K562 (cell line): ENCODE data around the gene RPL7A. TPM values are rescaled to one million over a fixed set of nuclear protein-coding genes. Genes with fewer than 3 reads are reported as not detected.
"Not testable (repeated sequence)": the region's sequence is repeated elsewhere in the genome, so short reads cannot be mapped to it uniquely, and the experiment has no call there.

ENCODE experiments used
- ARID2 ChIP-seq: fragments of 450-650 bp; IDR thresholded peaks from 2 replicates; pipeline ENCODE4 v1.6.1; 2017; ENCODE audit warnings: antibody characterized with exemption, mild to moderate bottlenecking
- CTCF ChIP-seq, 3 experiments: IDR thresholded peaks in 2 of 3; conservative IDR thresholded peaks in 1 of 3; 2 replicates each; pipeline ENCODE4 v1.5.1; 2011 to 2012; ENCODE audit warnings: low read length in 3 of 3, mild to moderate bottlenecking in 3 of 3, control low read depth in 2 of 3, improper control_type of control experiment in 1 of 3, inconsistent platforms in 1 of 3, low read depth in 1 of 3, mixed read lengths in 1 of 3, moderate library complexity in 1 of 3; ENCODE audit not compliant: insufficient read depth in 2 of 3
- KLF1 ChIP-seq: fragments of 450-650 bp; IDR thresholded peaks from 2 replicates; pipeline ENCODE4 v1.6.1; 2016; ENCODE audit warnings: missing genetic modification characterization, missing compliant biosample characterization
- MYC ChIP-seq, 2 experiments: fragments of 250-450 bp in 1 of 2; sonication (Bioruptor Pico) in 1 of 2; IDR thresholded peaks; 2 replicates each; pipeline versions ENCODE4 v1.5.1 to v1.6.1; 2012 to 2021; ENCODE audit warnings: low read depth in 2 of 2, borderline replicate concordance in 1 of 2, improper control_type of control experiment in 1 of 2, low read length in 1 of 2, mild to moderate bottlenecking in 1 of 2, moderate library complexity in 1 of 2
- MYNN ChIP-seq, 2 experiments: sonication (generic); formaldehyde crosslinking in 1 of 2; IDR thresholded peaks; 2 replicates each; pipeline versions ENCODE4 v1.5.0 to v1.6.1; 2016 to 2020; ENCODE audit warnings: antibody characterized with exemption in 1 of 2, missing genetic modification reagents in 1 of 2
- NCOR1 ChIP-seq: fragments of 450-650 bp; IDR thresholded peaks from 2 replicates; pipeline ENCODE4 v1.6.1; 2016; ENCODE audit warnings: mild to moderate bottlenecking, moderate library complexity
- POLR2G ChIP-seq: fragments of 200-400 bp; formaldehyde crosslinking; IDR thresholded peaks from 2 replicates; pipeline ENCODE4 v1.6.1; 2017; ENCODE audit warnings: low read depth, mild to moderate bottlenecking, antibody characterized with exemption, low read length, moderate library complexity
- SMC3 ChIP-seq: conservative IDR thresholded peaks from 2 replicates; pipeline ENCODE4 v1.6.1; 2011; ENCODE audit warnings: low read depth, low read length, improper control_type of control experiment; ENCODE audit not compliant: insufficient read depth
- SUPT5H ChIP-seq: fragments of 450-650 bp; IDR thresholded peaks from 2 replicates; pipeline ENCODE4 v1.6.1; 2016
- polyA plus RNA-seq, 8 experiments: library from polyadenylated mRNA; depleted of rRNA in 4 of 8; stranded (reverse) in 5 of 8; unstranded in 3 of 8; fragments of >200 nt; fragmentation: Nextera tagmentation in 2 of 8; fragmentation: Illumina TruSeq in 1 of 8; extraction: Ambion mirVana in 2 of 8; extraction: Trizol in 1 of 8; gene quantifications; 2 replicates each; pipeline versions ENCODE4 v1.2.1 to v1.2.3, GENCODE V29; 2011 to 2014; ENCODE audit warnings: inconsistent platforms in 1 of 8, missing spikeins in 1 of 8
- total RNA-seq, 7 experiments: library from RNA; depleted of rRNA in 6 of 7; stranded (reverse); fragments of >200 nt in 6 of 7; fragmentation: Illumina TruSeq in 2 of 7; extraction: Trizol in 2 of 7; gene quantifications; 2 replicates each; pipeline versions ENCODE4 v1.2.1 to v1.2.3, GENCODE V29; 2011 to 2021; ENCODE audit warnings: low replicate concordance in 1 of 7

The RPL7A gene
- total and polyA plus RNA-seq, 9 of the 15 experiments (the other 6 are each of a cell fraction or from before 2014, with no cell fraction given), result 1,935 to 3,760 (median 2,652) TPM

- TF ChIP-seq CTCF (IDR thresholded peaks at IDR 0.05 in 2 of 3, conservative IDR thresholded peaks at IDR 0.05 in 1 of 3; ENCODE audit: insufficient read depth in 2 of 3, low read depth in 1 of 3, low read length in 3 of 3) (peak; percentile 68 to 73 (median 73)), NCOR1 (0 out of 2 replicates have a peak, but pooled peaks have one; percentile 6), SUPT5H (peak; percentile 58), MYNN (IDR thresholded peaks at IDR 0.05) (0 out of 2 replicates have a peak, but pooled peaks have one; percentile 10), KLF1 (tag) (0 out of 2 replicates have a peak, but pooled peaks have one; percentile 35), MYC (IDR thresholded peaks at IDR 0.05; ENCODE audit: low read depth, low read length) (0 out of 2 replicates have a peak, but pooled peaks have one; percentile 16), ARID2 (peak; percentile 69), SMC3 (peak; percentile 62), POLR2G (peak; percentile 34; the same call in 1 of the 2 replicates)
- TF ChIP-seq MYNN (CRISPR knock-in tag; IDR thresholded peaks at IDR 0.05); MYC (CRISPR knock-in tag; IDR thresholded peaks at IDR 0.05; ENCODE audit: borderline replicate concordance, low read depth): not testable (repeated sequence)
Observed at GRCh38 chr9:133329306-133330156, 18.5 kb upstream of the RPL7A start (continued).
